Activated effector memory CD4-positive, alpha-beta T cell treated with anti-CD3 and anti-CD28 coated beads, Interleukin-2, amount 50 U/mL, for 16 hours (primary cell): ENCODE data around the gene TBL1X.
"Not testable (repeated sequence)": the region's sequence is repeated elsewhere in the genome, so short reads cannot be mapped to it uniquely, and the experiment has no call there.

Experiments
- DNase-seq: peaks from one replicate; pipeline ENCODE4 v3.0.0-alpha.2; 2020

TBL1X gene

DNA sequence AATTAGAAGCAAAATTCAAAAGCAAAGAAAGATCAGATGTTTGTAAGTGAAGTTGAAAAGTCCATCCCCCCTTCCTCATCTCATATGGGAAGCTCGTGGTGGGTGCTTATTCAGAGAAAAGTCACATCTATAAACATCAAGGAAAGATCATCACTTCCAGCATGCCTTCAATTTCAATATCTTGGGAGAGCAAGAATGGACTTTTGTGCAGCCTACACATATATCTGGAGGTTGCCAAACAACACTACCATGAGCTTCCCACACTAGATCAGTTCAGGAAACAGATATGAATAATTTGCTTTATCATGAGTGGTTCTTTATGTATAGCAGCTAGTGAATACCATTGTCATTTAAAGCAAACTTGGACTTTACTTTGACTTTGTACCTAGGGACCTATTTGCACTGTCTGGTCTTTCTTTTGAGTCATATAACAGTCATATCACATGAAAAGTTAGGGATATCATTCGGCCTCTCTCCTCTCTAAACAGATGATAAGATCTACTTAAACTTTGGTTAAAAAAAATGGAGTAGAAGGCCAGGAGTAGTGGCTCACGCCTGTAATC lies 5.6 kb upstream of the TBL1X start:
- DNase-seq: no peak

DNA sequence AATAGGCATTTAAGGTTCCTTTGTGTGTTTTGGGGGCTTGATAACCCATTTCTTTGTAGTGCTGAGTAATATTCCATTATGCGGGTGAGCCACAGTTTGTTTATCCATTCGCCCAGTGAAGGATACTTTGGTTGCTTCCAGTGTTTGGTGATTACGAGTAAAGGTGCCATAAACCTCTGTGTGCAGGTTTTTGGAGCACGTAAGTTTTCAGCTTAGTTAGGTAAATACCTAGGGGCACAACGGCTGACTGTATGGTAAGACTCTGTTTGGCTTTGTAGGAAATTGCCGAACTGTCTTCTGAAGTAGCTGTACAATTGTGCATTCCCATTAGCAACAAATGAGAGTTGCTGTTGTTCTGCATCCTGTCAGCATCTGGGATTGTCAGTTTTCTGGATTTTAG lies 3.8 kb upstream of the TBL1X start:
- no peak for DNase-seq

- no peak for DNase-seq
Observed at GRCh38 chrX:9462456-9462855, 2.4 kb upstream of the TBL1X start.

GRCh38 chrX:9465380-9466123 lies 694 bp downstream of the TBL1X start:
- DNase-seq: peak; percentile 77

GRCh38 chrX:9466124-9466495 lies 1.3 kb downstream of the TBL1X start:
- DNase-seq: peak; percentile 63

DNA sequence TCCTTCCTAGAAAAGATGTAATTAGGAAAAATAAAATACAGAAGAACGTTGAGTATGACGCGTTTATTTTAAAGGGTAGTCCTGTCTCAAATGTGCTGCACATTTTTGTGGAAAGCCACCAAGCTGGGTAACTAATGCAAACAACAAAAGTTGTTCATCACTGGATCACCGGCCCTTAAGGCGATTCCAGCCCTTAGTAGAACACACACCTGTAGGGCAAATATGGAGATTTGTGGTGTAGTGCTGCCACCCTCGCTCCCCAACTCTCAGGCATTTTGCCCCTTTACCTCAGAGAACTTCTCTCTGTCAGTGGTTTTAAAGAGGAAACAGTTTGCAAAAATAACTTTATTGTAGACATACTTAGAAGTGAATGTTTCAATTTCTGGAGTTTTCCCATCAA lies 1.9 kb downstream of the TBL1X start:
- no peak for DNase-seq

GRCh38 chrX:9467146-9467545 lies 2.3 kb downstream of the TBL1X start:
- DNase-seq: no peak

- no peak for DNase-seq
Observed at GRCh38 chrX:9467751-9468150, 2.9 kb downstream of the TBL1X start.

- DNase-seq: no peak
Observed at GRCh38 chrX:9471571-9471985, 6.7 kb downstream of the TBL1X start.

- no peak for DNase-seq
Observed at GRCh38 chrX:9473708-9474107, 8.8 kb downstream of the TBL1X start.

GRCh38 chrX:9475417-9475816 lies 10.6 kb downstream of the TBL1X start:
- DNase-seq: not testable (repeated sequence)

DNA sequence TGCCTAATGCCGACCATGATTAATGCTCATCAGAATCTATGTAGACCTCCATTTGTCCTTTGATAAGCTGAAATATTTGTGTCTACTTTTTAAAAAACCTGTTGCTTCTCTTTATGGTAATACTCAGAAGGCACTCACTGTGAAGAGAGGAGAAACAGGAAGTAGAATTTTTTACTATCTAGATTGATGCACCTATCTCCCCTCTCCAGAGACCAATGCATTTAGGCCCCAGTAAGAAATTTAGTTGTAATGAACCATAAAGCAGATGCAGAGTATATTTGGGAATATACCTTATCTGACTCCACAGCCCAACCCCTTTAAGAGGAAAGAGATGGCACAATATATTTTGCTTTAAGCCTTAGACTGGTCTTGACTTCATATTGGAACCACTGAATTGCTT lies 11.1 kb downstream of the TBL1X start:
- no peak for DNase-seq

DNA sequence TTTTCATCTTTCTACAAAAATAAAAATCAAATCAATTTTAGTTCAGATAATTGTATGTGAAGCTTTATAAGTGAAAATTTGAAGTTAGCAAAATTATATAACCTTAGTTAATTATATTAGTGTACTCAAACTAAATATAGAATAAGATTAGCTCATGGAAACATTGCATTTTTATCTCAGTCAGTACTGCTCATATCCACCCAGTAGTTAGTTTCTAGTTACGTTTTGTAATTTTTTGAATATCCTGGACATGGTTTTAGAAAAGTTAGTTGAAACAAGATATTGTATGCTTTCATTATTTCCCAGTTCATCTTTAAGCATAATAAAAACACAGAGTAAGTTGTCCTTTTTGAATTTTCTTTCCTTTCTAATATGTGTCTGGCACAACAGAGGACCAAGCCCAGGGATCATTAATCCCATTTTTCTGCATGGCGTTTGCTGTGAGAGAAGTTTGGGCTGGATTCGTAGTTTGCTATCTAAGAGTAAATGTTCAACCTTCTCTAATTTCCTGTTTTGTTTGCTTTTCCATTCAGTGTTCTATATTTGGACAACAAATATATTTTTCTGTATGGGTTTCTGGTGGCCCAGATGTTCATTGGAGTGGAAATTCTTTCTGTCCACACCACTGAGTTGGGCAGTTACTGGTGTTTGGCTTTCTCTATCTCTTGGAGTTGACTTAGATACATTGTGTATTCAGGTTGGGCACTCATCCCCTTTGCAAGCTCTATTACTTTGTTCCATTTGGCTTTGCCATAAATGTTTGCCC lies 12.1 kb downstream of the TBL1X start:
- no peak for DNase-seq

DNA sequence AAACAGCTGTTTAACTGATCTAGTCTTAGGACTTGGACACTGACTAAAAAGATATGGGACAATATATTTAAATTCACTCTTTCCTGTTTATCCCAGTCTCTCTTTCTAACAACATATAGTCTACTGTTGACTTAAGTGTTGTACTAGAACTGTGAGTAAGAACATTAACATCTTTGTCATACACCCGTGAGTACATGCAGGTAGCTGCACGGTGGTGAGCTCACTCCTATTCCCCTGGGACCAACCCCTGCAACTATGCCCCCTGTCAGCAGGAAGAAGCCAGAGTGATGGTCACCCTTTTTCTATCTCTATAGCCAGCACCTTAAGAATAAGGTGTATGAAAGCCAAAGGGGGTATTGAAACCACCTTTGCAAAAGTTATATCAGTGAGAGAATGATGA lies 17.6 kb downstream of the TBL1X start:
- no peak for DNase-seq

DNA sequence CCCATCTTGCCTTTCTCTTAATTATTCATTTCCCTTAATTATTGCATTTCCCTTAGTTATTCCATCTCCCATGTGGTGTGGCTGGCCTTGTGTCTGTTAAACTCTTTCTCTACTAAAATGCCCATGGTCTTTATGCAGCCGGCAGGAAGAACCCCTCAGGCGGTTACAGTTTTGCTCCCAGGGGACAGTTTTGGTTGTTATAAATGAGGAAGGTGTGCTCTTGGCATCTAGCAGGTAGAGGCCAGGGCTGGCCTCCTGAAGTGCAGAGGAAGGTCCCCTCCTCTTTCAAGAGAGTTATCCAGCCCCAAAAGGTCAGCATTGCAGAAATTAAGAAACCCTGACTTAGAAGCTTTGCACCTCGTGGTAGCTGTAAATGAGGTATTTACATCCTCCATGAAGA lies 18.0 kb downstream of the TBL1X start:
- no peak for DNase-seq

GRCh38 chrX:9483376-9483775 lies 18.5 kb downstream of the TBL1X start:
- DNase-seq: no peak

- DNase-seq: no peak
Observed at GRCh38 chrX:9486786-9487387, 22.0 kb downstream of the TBL1X start.

DNA sequence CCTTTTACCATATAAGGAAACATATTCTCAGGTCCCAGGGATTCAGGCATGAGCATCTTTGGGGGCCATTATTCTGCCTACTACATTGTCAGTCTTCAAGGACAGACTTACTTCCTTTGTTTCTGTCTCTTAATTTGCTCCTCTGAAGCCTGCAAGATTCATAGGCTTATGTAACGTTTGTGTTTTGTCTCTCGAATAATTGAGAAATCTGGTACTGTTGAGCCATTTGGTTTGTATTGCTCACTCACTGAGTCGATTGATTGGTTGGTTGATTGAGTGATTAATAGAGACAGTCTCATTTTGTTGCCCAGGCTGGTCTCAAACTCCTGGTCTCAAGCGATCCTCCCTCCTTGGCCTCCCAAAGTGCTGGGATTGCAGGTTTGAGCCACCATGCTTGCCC lies 23.7 kb downstream of the TBL1X start:
- no peak for DNase-seq

DNA sequence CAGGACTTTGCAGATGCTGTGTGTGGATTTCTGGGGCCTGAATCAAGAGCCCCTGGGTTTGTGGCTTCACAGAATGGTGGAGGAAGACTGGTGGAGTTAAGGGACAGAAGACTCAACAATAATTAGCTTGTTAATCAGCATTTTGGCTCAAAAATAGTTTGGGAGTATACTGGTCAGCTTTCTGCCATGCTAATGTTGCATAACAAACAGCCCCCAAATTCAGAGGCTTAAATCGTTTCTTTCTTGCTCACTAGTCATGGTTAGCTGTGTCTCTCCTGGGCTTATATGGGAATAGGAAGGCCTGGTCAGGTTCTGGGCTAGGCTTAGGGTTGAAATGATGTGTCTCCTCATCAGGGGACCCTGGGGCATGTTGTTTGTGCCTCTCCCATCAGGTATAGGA lies 24.4 kb downstream of the TBL1X start:
- no peak for DNase-seq

DNA sequence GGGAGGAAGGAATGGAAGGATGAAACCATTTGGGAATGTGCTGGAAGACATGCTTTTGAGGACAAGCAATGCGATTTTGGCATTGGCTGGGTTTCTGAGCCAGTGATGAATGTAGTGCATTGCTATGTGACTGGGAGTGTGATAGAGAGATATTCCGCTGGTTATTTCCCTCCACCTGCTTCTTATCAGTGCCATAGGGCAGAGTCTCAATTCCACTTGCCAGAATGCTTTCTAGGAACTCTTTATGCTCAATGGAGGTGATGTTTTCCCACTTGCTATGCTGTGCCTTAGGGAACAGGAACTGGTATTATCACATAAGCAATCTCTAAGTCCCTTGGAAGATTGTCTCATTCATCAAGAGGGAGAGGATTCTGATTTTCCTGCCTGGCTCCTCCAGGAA lies 28.0 kb downstream of the TBL1X start:
- no peak for DNase-seq

DNA sequence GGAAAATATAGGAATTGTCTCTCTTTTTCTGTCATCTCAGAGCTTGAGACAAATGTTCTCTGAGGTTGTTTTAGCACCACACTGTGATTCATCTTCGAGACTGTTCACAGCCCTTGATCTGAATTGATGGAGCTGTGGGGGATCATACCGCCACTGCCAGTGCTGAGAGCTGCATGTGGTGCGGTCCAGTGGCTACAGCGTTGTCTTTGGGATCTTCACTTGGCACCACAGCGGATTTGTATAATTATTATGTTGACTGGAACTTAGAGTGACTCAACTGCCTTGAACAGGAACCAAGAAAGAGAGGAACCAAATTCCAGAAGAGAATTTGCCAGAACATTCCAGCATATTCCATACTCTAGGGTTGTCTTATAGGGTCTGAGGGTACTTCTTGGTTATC lies 29.1 kb downstream of the TBL1X start:
- DNase-seq: no peak

DNA sequence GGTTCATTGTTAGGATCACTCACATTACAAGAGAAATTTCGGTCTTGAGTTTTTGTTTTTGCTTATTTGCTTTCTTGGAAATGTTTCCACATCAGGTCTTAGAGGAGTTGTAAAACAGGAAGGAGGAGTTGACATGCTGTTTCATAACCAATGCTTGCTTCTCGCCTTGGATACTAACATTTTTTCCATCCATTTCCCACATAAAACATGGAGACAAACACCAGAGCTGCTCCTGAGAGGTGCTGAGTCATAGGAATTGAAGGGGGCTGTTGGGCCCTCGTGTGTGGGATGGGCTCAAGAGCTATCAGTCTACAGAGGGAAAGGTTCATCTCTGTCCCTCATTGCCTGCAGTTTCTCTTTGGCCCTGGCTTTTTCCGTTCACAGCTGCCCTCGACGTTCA lies 29.9 kb downstream of the TBL1X start:
- DNase-seq: no peak

DNA sequence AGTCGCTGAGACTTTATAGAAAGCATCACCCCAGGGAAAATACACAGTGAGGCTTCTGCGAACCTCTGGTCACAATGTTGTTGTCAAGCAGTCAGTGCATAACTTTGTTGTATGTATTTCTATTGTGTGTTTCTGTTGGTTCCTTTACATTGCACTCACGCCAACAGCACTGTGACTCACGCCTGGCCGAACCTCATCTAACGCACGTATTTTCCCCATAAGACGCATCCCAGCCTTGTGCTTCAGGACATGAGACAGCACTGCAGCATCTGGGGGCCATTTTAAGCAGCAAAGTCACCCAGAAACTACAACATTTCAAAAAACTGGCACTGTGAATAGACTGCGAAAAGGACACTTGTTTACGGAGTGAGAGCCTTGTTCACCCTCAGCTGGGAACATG lies 30.6 kb downstream of the TBL1X start:
- DNase-seq: no peak

- no peak for DNase-seq
Observed at GRCh38 chrX:9498236-9498635, 33.4 kb downstream of the TBL1X start.
